Panc1 (cell line): ENCODE results near the gene SLC51A.

Source experiments
- POLR2AphosphoS5 ChIP-seq: IDR thresholded peaks from 2 replicates; pipeline ENCODE4 v1.6.1; 2012; ENCODE audit warnings: mild to moderate bottlenecking, low read depth, low read length, moderate library complexity
- TF ChIP-seq, protein P1 (sequence below): fragments of 450-650 bp; IDR thresholded peaks from 2 replicates; pipeline ENCODE4 v1.5.1; 2017; ENCODE audit warnings: mild to moderate bottlenecking
- TF ChIP-seq, protein P2 (sequence below), 2 experiments: IDR thresholded peaks; 2 replicates each; pipeline ENCODE4 v1.6.1; 2011 to 2012; ENCODE audit warnings: low read depth in 2 of 2, control low read depth in 1 of 2, low read length in 1 of 2, mild to moderate bottlenecking in 1 of 2, moderate library complexity in 1 of 2; ENCODE audit not compliant: insufficient read depth in 1 of 2

DNA sequence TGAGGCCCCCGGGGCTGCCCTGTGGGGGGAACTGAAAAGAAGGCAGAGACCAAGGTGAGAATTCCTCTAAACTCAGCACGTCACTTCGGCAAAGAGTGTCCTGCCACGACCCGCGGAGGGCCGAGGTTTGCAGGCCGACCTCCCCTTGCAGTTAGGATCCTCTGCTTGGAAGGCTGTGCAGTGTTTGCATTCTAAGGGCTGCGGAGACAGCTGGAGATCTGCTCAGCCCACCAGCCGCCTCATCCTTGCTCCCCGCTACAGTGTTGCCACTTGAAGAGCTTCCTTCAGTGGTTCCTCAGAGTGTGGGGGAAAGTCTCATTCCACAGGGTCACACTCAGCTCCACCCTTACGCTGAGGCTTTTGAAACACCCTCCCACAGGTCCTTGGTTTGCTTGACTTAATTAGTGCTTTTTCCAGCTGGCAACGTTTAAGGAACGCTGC, 10.8 kb downstream of the SLC51A start:
- TF ChIP-seq, protein P1, sequence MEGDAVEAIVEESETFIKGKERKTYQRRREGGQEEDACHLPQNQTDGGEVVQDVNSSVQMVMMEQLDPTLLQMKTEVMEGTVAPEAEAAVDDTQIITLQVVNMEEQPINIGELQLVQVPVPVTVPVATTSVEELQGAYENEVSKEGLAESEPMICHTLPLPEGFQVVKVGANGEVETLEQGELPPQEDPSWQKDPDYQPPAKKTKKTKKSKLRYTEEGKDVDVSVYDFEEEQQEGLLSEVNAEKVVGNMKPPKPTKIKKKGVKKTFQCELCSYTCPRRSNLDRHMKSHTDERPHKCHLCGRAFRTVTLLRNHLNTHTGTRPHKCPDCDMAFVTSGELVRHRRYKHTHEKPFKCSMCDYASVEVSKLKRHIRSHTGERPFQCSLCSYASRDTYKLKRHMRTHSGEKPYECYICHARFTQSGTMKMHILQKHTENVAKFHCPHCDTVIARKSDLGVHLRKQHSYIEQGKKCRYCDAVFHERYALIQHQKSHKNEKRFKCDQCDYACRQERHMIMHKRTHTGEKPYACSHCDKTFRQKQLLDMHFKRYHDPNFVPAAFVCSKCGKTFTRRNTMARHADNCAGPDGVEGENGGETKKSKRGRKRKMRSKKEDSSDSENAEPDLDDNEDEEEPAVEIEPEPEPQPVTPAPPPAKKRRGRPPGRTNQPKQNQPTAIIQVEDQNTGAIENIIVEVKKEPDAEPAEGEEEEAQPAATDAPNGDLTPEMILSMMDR = no peak
- no peak for TF ChIP-seq POLR2AphosphoS5
- TF ChIP-seq, protein P2, sequence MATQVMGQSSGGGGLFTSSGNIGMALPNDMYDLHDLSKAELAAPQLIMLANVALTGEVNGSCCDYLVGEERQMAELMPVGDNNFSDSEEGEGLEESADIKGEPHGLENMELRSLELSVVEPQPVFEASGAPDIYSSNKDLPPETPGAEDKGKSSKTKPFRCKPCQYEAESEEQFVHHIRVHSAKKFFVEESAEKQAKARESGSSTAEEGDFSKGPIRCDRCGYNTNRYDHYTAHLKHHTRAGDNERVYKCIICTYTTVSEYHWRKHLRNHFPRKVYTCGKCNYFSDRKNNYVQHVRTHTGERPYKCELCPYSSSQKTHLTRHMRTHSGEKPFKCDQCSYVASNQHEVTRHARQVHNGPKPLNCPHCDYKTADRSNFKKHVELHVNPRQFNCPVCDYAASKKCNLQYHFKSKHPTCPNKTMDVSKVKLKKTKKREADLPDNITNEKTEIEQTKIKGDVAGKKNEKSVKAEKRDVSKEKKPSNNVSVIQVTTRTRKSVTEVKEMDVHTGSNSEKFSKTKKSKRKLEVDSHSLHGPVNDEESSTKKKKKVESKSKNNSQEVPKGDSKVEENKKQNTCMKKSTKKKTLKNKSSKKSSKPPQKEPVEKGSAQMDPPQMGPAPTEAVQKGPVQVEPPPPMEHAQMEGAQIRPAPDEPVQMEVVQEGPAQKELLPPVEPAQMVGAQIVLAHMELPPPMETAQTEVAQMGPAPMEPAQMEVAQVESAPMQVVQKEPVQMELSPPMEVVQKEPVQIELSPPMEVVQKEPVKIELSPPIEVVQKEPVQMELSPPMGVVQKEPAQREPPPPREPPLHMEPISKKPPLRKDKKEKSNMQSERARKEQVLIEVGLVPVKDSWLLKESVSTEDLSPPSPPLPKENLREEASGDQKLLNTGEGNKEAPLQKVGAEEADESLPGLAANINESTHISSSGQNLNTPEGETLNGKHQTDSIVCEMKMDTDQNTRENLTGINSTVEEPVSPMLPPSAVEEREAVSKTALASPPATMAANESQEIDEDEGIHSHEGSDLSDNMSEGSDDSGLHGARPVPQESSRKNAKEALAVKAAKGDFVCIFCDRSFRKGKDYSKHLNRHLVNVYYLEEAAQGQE (IDR thresholded peaks at IDR 0.05; ENCODE audit: insufficient read depth in 1 of 2, low read depth in 2 of 2, low read length in 1 of 2) = no peak
